Stomach (tissue), 19 donors: ENCODE results near the gene SLC25A28. TPM values are rescaled to one million over a fixed set of nuclear protein-coding genes. Genes with fewer than 3 reads are reported as not detected.
A peak's percentile ranks its signal among the peaks of the same experiment; 100 is the strongest.

ENCODE experiments used
- DNase-seq, 2 donors: peaks; one replicate each; pipeline versions ENCODE4 v3.0.0 to v3.0.0-alpha.2; 2013 to 2019
- H3K27ac ChIP-seq, 5 donors: fragments of 200-600 bp in 4 of 5; sonication (generic) in 4 of 5; one replicate each; pipeline ENCODE4 v1.5.1; 2013 to 2019; ENCODE audit warnings: mild to moderate bottlenecking in 1 of 5, moderate library complexity in 1 of 5
- H3K27me3 ChIP-seq, 3 donors: fragments of 200-600 bp; sonication (generic); one replicate each; pipeline ENCODE4 v1.5.1; 2017 to 2019; ENCODE audit warnings: mixed run types in 1 of 3
- H3K36me3 ChIP-seq, 4 donors: fragments of 200-600 bp; sonication (generic); 1 replicate in 3 of 4; 2 replicates in 1 of 4; pipeline ENCODE4 v1.5.1; 2016 to 2019
- H3K4me1 ChIP-seq, 4 donors: fragments of 200-600 bp; sonication (generic); one replicate each; pipeline ENCODE4 v1.5.1; 2016 to 2019
- H3K4me3 ChIP-seq, 4 donors: fragments of 200-600 bp; sonication (generic) in 3 of 4; one replicate each; pipeline ENCODE4 v1.5.1; 2016 to 2019; ENCODE audit warnings: mild to moderate bottlenecking in 1 of 4
- H3K9me3 ChIP-seq, 4 donors: fragments of 200-600 bp; sonication (generic); one replicate each; pipeline ENCODE4 v1.5.1; 2016 to 2019
- EP300 ChIP-seq: sonication (generic); formaldehyde crosslinking; IDR thresholded peaks from one replicate; pipeline ENCODE4 v1.6.1; 2017; ENCODE audit warnings: antibody characterized with exemption
- POLR2A ChIP-seq, 4 donors: fragments of 450-650 bp; IDR thresholded peaks; one replicate each; pipeline ENCODE4 v1.6.1; 2016; ENCODE audit warnings: antibody characterized with exemption in 4 of 4, control low read depth in 2 of 4, mild to moderate bottlenecking in 1 of 4, moderate library complexity in 1 of 4
- POLR2AphosphoS5 ChIP-seq, 3 donors: sonication (generic); formaldehyde crosslinking; IDR thresholded peaks; one replicate each; pipeline ENCODE4 v1.6.1; 2016; ENCODE audit warnings: antibody characterized with exemption in 3 of 3
- WGBS, 5 donors: extraction: QIAGEN DNeasy Blood & Tissue Kit in 3 of 5; methylation state at CpG; one replicate each; pipeline versions ENCODE4 v1.1.5 to v1.1.7; 2013 to 2018; 5-methylcytosine and 5-hydroxymethylcytosine counted together
- intact Hi-C: fragments of 100-400 bp; cut with DNase I; formaldehyde crosslinking; loops from one replicate; pipeline ENCODE4 v1.15.1; 2023; ENCODE audit warnings: low total_unique reads
- long read RNA-seq, 10 donors: transcript quantifications; one replicate each; lab custom pipeline, GENCODE V29; 2026
- polyA plus RNA-seq, 3 donors: library from polyadenylated mRNA; stranded (reverse); fragments of 200-250 nt; gene quantifications; one replicate each; pipeline ENCODE4 v1.2.3, GENCODE V29; 2013
- total RNA-seq, 5 donors: library from RNA; depleted of rRNA; stranded (reverse); fragments of >200 nt; gene quantifications; one replicate each; pipeline versions ENCODE4 v1.1.0 to v1.2.3, GENCODE V29; 2014 to 2016
- TF ChIP-seq, protein P1 (sequence below), 7 experiments: fragments of 450-650 bp in 4 of 7; fragments of 200-600 bp in 3 of 7; sonication (generic) in 3 of 7; IDR thresholded peaks; one replicate each; pipeline ENCODE4 v1.5.1; 2016 to 2019; ENCODE audit warnings: antibody characterized with exemption in 7 of 7, control low read depth in 2 of 7, mild to moderate bottlenecking in 1 of 7
- donor health status: healthy with polysubstance abuse.
- donor health status: Bipolar disorder and iron deficiency.
- donor health status: healthy.

SLC25A28 gene, protein sequence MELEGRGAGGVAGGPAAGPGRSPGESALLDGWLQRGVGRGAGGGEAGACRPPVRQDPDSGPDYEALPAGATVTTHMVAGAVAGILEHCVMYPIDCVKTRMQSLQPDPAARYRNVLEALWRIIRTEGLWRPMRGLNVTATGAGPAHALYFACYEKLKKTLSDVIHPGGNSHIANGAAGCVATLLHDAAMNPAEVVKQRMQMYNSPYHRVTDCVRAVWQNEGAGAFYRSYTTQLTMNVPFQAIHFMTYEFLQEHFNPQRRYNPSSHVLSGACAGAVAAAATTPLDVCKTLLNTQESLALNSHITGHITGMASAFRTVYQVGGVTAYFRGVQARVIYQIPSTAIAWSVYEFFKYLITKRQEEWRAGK
- total RNA-seq (100 to 1,000 TPM in 1 of 5 donors, 10 to 100 TPM in 3, 1 to 10 TPM in 1; 7.5 to 225 (median 43.5) TPM), polyA plus RNA-seq (10 to 100 TPM; 49.9 to 90.4 (median 57.9) TPM)
- long read RNA-seq, donor 1, partial matches to known transcripts = 0 of 3 reads
- long read RNA-seq, donor 1, other reads (novel, unspliced or antisense) = 0 of 3 reads
- long read RNA-seq, donor 2, partial matches to known transcripts = 0 of 3 reads
- long read RNA-seq, donor 2, other reads (novel, unspliced or antisense) = 0 of 3 reads
- long read RNA-seq, donor 3, partial matches to known transcripts = 0 of 2 reads
- long read RNA-seq, donor 3, other reads (novel, unspliced or antisense) = 0 of 2 reads
- long read RNA-seq, donor 4 = 0 reads
- long read RNA-seq, donor 5, transcript SLC25A28-201 (4 exons, 1,451 nt) = major isoform, 6 of 15 reads
- long read RNA-seq, donor 5, partial matches to known transcripts = 7 of 15 reads
- long read RNA-seq, donor 5, other reads (novel, unspliced or antisense) = 0 of 15 reads
- long read RNA-seq, donor 6, transcript SLC25A28-201 (4 exons, 1,451 nt) = major isoform, 11 of 42 reads
- long read RNA-seq, donor 6, transcript SLC25A28-203 (2 exons, 581 nt) = minor isoform, 6 of 42 reads
- long read RNA-seq, donor 6, partial matches to known transcripts = 15 of 42 reads
- long read RNA-seq, donor 6, other reads (novel, unspliced or antisense) = 10 of 42 reads
- long read RNA-seq, donor 7, partial matches to known transcripts = 7 of 13 reads
- long read RNA-seq, donor 7, other reads (novel, unspliced or antisense) = 0 of 13 reads
- long read RNA-seq, donor 8, transcript SLC25A28-201 (4 exons, 1,451 nt) = major isoform, 7 of 14 reads
- long read RNA-seq, donor 8, partial matches to known transcripts = 0 of 14 reads
- long read RNA-seq, donor 8, other reads (novel, unspliced or antisense) = 5 of 14 reads
- long read RNA-seq, donor 9, partial matches to known transcripts = 0 of 5 reads
- long read RNA-seq, donor 9, other reads (novel, unspliced or antisense) = 0 of 5 reads
- long read RNA-seq, donor 10, partial matches to known transcripts = 0 of 2 reads
- long read RNA-seq, donor 10, other reads (novel, unspliced or antisense) = 0 of 2 reads

- Histone ChIP-seq H3K4me3 (peak within 1 kb of the TSS; percentile 66 to 97 (median 94)), H3K27me3 (no peaks in the 10 kb centered on the region), H3K36me3 (peaks cover 0 to 9% (median 5%) of the 10 kb centered on the region in 4 donors), H3K4me1 (peaks cover 31 to 57% (median 44%) of the 10 kb centered on the region in 4 donors), H3K9me3 (no peaks in the 10 kb centered on the region), H3K27ac (peak within 1 kb of the TSS; percentile 95 to 100 (median 99))
- peak in 1 of 2 donors; percentile 93 for DNase-seq
- intact Hi-C loops = loop anchor here (10.0 kb wide), 1 partner anchor 225 kb away; no protein-coding TSS in a partner anchor
- 0 to 1% (median 0%) methylated on average over 22 to 75 of the region's 75 CpGs for WGBS, 5 donors
- TF ChIP-seq POLR2A (IDR thresholded peaks at IDR 0.05) (no peak), EP300 (no peak), POLR2AphosphoS5 (IDR thresholded peaks at IDR 0.05) (peak in 2 of 3 donors; percentile 4 to 40)
- TF ChIP-seq, protein P1, sequence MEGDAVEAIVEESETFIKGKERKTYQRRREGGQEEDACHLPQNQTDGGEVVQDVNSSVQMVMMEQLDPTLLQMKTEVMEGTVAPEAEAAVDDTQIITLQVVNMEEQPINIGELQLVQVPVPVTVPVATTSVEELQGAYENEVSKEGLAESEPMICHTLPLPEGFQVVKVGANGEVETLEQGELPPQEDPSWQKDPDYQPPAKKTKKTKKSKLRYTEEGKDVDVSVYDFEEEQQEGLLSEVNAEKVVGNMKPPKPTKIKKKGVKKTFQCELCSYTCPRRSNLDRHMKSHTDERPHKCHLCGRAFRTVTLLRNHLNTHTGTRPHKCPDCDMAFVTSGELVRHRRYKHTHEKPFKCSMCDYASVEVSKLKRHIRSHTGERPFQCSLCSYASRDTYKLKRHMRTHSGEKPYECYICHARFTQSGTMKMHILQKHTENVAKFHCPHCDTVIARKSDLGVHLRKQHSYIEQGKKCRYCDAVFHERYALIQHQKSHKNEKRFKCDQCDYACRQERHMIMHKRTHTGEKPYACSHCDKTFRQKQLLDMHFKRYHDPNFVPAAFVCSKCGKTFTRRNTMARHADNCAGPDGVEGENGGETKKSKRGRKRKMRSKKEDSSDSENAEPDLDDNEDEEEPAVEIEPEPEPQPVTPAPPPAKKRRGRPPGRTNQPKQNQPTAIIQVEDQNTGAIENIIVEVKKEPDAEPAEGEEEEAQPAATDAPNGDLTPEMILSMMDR (IDR thresholded peaks at IDR 0.05) = no peak
Measured at GRCh38 chr10:99619851-99620710, at the start of gene SLC25A28. SLC25A28 (minus strand) TSS chr10:99620439; CDS start chr10:99620335, 104 bp downstream.

DNA sequence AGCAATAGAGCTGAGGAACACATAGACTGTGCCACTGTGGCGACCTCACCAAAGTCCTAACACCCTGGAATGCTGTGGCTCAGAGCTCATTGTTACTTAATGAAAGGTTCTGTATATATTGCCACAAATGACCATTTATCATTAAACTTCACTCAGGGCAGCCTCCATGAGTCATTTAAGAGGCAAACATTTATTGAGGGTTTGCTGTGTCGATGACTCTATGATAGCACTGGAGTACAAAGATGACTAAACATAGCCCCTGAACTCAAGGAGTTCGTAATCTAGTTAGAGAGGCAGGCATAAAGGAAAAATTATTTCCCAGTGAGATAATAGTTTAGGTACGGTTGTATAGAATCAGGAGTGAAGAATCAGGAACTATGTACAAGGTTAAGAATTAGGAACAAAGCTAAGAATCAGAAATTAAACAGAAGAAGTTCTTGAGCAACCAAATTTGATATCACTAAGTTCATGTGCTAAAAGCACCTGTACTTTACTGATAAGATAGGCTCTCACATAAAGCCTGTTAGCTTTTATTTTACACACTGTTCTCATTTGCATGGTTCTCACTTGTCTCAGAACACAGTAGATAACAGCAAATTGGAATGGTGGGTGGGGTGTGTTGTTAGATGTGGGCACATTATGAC lies 47.0 kb upstream of the SLC25A28 start:
- intact Hi-C loops = no loop called here
- Histone ChIP-seq H3K9me3 (no peaks in the 10 kb centered on the region), H3K4me1 (peaks cover 0 to 18% (median 11%) of the 10 kb centered on the region in 4 donors), H3K36me3 (peaks cover 0 to 46% (median 41%) of the 10 kb centered on the region in 4 donors), H3K27me3 (no peaks in the 10 kb centered on the region), H3K27ac (peak overlapping the region in 1 of 5 donors; percentile 40), H3K4me3 (no peak overlapping the region)
- 27 to 58% (median 39%) methylated on average over 4 of the region's 4 CpGs for WGBS, 5 donors
- TF ChIP-seq, protein P1 (IDR thresholded peaks at IDR 0.05) = no peak
- TF ChIP-seq POLR2A (IDR thresholded peaks at IDR 0.05) = no peak
- no peak for TF ChIP-seq EP300
- TF ChIP-seq POLR2AphosphoS5 (IDR thresholded peaks at IDR 0.05) = peak in 1 of 3 donors; percentile 47
- DNase-seq = peak in 1 of 2 donors; percentile 53

- no peaks in the 10 kb centered on the region for H3K9me3 ChIP-seq
- intact Hi-C loops = no loop called here
- H3K4me1 ChIP-seq = peaks cover 0 to 33% (median 21%) of the 10 kb centered on the region in 4 donors
- no peak for TF ChIP-seq POLR2AphosphoS5 (IDR thresholded peaks at IDR 0.05)
- no peak for TF ChIP-seq EP300
- TF ChIP-seq POLR2A (IDR thresholded peaks at IDR 0.05) = no peak
- TF ChIP-seq, protein P1 (IDR thresholded peaks at IDR 0.05) = no peak
- no peak for DNase-seq
- H3K27ac ChIP-seq = no peak overlapping the region
- 93 to 99% (median 96%) methylated on average over 2 of the region's 2 CpGs for WGBS, 5 donors
- H3K27me3 ChIP-seq = no peaks in the 10 kb centered on the region
- H3K36me3 ChIP-seq = peaks cover 0 to 41% (median 35%) of the 10 kb centered on the region in 4 donors
- H3K4me3 ChIP-seq = no peak overlapping the region
Measured at GRCh38 chr10:99665304-99665703, 45.1 kb upstream of the SLC25A28 start.
